Nephron (organoid): ENCODE measurements around the gene RTN4.
"Not testable (repeated sequence)": the region's sequence is repeated elsewhere in the genome, so short reads cannot be mapped to it uniquely, and the experiment has no call there.

Experiments
- H3K27ac Mint-ChIP-seq, 3 experiments: 2 replicates each; pipeline ENCODE4 v1.8.0; 2020; ENCODE audit warnings: mixed read lengths in 3 of 3, mild to moderate bottlenecking in 2 of 3, moderate library complexity in 1 of 3
- H3K27me3 Mint-ChIP-seq: 2 replicates; pipeline ENCODE4 v1.8.0; 2021; ENCODE audit warnings: low read depth, mild to moderate bottlenecking, moderate library complexity, mixed read lengths
- H3K36me3 Mint-ChIP-seq: 2 replicates; pipeline ENCODE4 v1.8.0; 2020; ENCODE audit warnings: low read depth, mixed read lengths
- H3K4me1 Mint-ChIP-seq: 2 replicates; pipeline ENCODE4 v1.8.0; 2020; ENCODE audit warnings: mixed read lengths
- H3K4me3 Mint-ChIP-seq, 3 experiments: 2 replicates each; pipeline ENCODE4 v1.8.0; 2020; ENCODE audit warnings: mild to moderate bottlenecking in 3 of 3, mixed read lengths in 3 of 3, moderate library complexity in 2 of 3
- H3K9me3 Mint-ChIP-seq: 2 replicates; pipeline ENCODE4 v1.8.0; 2020; ENCODE audit warnings: mixed read lengths
- CTCF ChIP-seq, 3 experiments: fragments of 200-600 bp; sonication (generic); IDR thresholded peaks; one replicate each; pipeline ENCODE4 v1.5.0; 2021; ENCODE audit warnings: antibody characterized with exemption in 3 of 3; ENCODE audit not compliant: unreplicated experiment in 3 of 3

The RTN4 gene

GRCh38 chr2:55054106-55054875 is 4.0 kb upstream of the RTN4 start:
- peaks cover 19% of the 10 kb centered on the region for H3K4me1 Mint-ChIP-seq
- no peak for TF ChIP-seq CTCF (IDR thresholded peaks at IDR 0.05; ENCODE audit: unreplicated experiment in 3 of 3)
- no peak overlapping the region for H3K4me3 Mint-ChIP-seq
- H3K27ac Mint-ChIP-seq: peak overlapping the region; percentile 38 to 74 (median 44)
- H3K27me3 Mint-ChIP-seq: no peaks in the 10 kb centered on the region
- no peaks in the 10 kb centered on the region for H3K36me3 Mint-ChIP-seq
- H3K9me3 Mint-ChIP-seq: no peaks in the 10 kb centered on the region

- peaks cover 19% of the 10 kb centered on the region for H3K4me1 Mint-ChIP-seq
- not testable (repeated sequence) for H3K27ac Mint-ChIP-seq, H3K4me3 Mint-ChIP-seq, H3K27me3 Mint-ChIP-seq, H3K9me3 Mint-ChIP-seq, H3K36me3 Mint-ChIP-seq
These were observed 3.0 kb upstream of the RTN4 start for GRCh38 chr2:55053225-55053624.

GRCh38 chr2:55052129-55053061 is 2.1 kb upstream of the RTN4 start:
- Mint-ChIP-seq H3K27ac (peak overlapping the region; percentile 60 to 99 (median 98)), H3K36me3 (no peaks in the 10 kb centered on the region), H3K4me3 (peak overlapping the region; percentile 8 to 36 (median 16)), H3K9me3 (no peaks in the 10 kb centered on the region), H3K27me3 (no peaks in the 10 kb centered on the region), H3K4me1 (peaks cover 24% of the 10 kb centered on the region)
- no peak for TF ChIP-seq CTCF (IDR thresholded peaks at IDR 0.05; ENCODE audit: unreplicated experiment in 3 of 3)

- H3K9me3 Mint-ChIP-seq: no peaks in the 10 kb centered on the region
- no peak for TF ChIP-seq CTCF (IDR thresholded peaks at IDR 0.05; ENCODE audit: unreplicated experiment in 3 of 3)
These were observed 995 bp upstream of the RTN4 start for GRCh38 chr2:55051026-55051866.

GRCh38 chr2:55049821-55050099 is 491 bp downstream of the RTN4 start:
- Mint-ChIP-seq H3K27me3 (no peaks in the 10 kb centered on the region), H3K4me1 (peaks cover 49% of the 10 kb centered on the region), H3K4me3 (peak overlapping the region in 2 of 3 experiments; percentile 94 to 95), H3K36me3 (no peaks in the 10 kb centered on the region), H3K27ac (peak overlapping the region; percentile 98 to 99 (median 99)), H3K9me3 (no peaks in the 10 kb centered on the region)
- no peak for TF ChIP-seq CTCF (IDR thresholded peaks at IDR 0.05; ENCODE audit: unreplicated experiment in 3 of 3)

More at GRCh38 chr2:55051026-55051866, 995 bp upstream of the RTN4 start:
- Mint-ChIP-seq H3K4me3 (peak overlapping the region; percentile 94 to 97 (median 95)), H3K36me3 (no peaks in the 10 kb centered on the region), H3K27ac (peak overlapping the region; percentile 98 to 99 (median 99)), H3K27me3 (no peaks in the 10 kb centered on the region), H3K4me1 (peaks cover 35% of the 10 kb centered on the region)
